ENCODE data around the gene FAM184B.

The FAM184B gene

DNA sequence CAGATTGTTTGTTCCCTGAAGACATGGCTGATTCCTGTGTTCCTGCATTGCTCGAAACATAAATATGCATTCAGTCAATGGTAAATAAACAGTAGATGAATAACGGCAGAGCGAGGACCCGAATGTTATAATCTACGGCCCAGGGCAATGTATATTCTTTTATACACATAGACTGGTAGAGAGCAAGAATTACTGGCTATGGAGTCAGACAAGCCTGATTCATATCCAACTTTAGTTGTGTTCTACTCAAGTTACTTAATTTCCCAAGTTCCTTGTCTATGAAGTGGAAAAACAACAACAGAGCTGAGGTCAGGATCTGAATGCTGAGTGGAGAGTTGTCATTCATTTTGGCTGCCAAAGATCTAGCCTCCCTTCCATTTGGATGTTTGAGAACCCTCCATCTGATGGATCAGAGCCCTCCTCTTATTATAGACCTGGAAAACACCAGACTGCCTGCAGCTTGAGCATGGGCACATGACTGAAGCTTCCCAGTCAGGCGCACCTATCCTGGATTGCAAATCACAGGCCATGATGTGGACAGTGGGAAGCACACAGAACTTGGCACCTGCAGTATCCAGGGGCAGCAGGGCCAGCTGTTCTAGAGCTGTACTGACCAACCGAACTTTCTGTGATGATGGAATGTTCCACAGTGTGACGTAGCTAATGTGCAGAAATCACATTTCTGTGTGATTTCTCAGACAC lies 80.1 kb downstream of the FAM184B start:
- Histone ChIP-seq H4K20me1 (ENCODE audit: insufficient read depth, low read length) (no peaks in the 10 kb centered on the region), H3F3A (ENCODE audit: insufficient read depth, low read length) (no peaks in the 10 kb centered on the region), H3K27ac (ENCODE audit: low read length) (no peak overlapping the region), H3K4me3 (ENCODE audit: low read length) (no peak overlapping the region), H3K4me1 (ENCODE audit: low read length) (no peaks in the 10 kb centered on the region), H3K36me3 (replicated peaks; ENCODE audit: insufficient read depth, low read length) (no peaks in the 10 kb centered on the region), H3K79me2 (ENCODE audit: low read length) (no peaks in the 10 kb centered on the region), H3K27me3 (replicated peaks; ENCODE audit: insufficient read depth, low read length) (no peaks in the 10 kb centered on the region), H3K4me2 (ENCODE audit: low read depth, low read length) (no peak overlapping the region), H3K9ac (ENCODE audit: low read length) (no peak overlapping the region), H3K9me3 (replicated peaks; ENCODE audit: insufficient read depth, low read length) (no peaks in the 10 kb centered on the region), H2AFZ (ENCODE audit: low read length) (no peak overlapping the region), H3K9me2 (replicated peaks; ENCODE audit: insufficient read depth, low read length) (no peaks in the 10 kb centered on the region)
- TF ChIP-seq EZH2phosphoT487 (IDR thresholded peaks at IDR 0.05; ENCODE audit: low read length) (no peak), EZH2 (optimal IDR thresholded peaks at IDR 0.05; ENCODE audit: low read depth, low read length) (no peak)
- TF ChIP-seq, protein P1, sequence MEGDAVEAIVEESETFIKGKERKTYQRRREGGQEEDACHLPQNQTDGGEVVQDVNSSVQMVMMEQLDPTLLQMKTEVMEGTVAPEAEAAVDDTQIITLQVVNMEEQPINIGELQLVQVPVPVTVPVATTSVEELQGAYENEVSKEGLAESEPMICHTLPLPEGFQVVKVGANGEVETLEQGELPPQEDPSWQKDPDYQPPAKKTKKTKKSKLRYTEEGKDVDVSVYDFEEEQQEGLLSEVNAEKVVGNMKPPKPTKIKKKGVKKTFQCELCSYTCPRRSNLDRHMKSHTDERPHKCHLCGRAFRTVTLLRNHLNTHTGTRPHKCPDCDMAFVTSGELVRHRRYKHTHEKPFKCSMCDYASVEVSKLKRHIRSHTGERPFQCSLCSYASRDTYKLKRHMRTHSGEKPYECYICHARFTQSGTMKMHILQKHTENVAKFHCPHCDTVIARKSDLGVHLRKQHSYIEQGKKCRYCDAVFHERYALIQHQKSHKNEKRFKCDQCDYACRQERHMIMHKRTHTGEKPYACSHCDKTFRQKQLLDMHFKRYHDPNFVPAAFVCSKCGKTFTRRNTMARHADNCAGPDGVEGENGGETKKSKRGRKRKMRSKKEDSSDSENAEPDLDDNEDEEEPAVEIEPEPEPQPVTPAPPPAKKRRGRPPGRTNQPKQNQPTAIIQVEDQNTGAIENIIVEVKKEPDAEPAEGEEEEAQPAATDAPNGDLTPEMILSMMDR (IDR thresholded peaks at IDR 0.05; ENCODE audit: low read length): no peak
- DNase-seq: no peak

DNA sequence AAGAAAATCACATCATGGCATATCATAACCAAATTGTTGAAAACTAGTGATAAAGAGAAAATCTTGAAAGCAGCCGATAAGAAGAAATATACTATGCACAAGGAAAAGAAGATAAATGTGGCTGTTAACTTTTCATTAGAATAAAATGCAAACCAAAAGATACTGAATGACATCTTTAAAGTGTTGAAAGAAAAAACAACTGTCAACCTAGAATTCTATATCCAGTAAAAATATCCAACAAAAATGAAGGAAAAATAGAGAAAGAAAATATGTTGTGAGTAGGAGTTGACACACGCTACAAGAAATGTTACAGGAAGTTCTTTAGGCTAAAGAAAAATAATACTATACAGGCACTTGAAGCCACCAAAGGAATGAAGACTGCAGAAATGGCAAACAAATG lies 82.0 kb downstream of the FAM184B start:
- Histone ChIP-seq H4K20me1 (ENCODE audit: insufficient read depth, low read length) (no peaks in the 10 kb centered on the region), H3K4me3 (ENCODE audit: low read length) (no peak overlapping the region), H3K36me3 (replicated peaks; ENCODE audit: insufficient read depth, low read length) (no peaks in the 10 kb centered on the region), H3K27ac (ENCODE audit: low read length) (no peak overlapping the region), H3K9ac (ENCODE audit: low read length) (no peak overlapping the region), H3K9me3 (replicated peaks; ENCODE audit: insufficient read depth, low read length) (no peaks in the 10 kb centered on the region), H3F3A (ENCODE audit: insufficient read depth, low read length) (no peaks in the 10 kb centered on the region), H3K27me3 (replicated peaks; ENCODE audit: insufficient read depth, low read length) (no peaks in the 10 kb centered on the region), H3K4me2 (ENCODE audit: low read depth, low read length) (no peak overlapping the region), H3K79me2 (ENCODE audit: low read length) (no peaks in the 10 kb centered on the region), H2AFZ (ENCODE audit: low read length) (no peak overlapping the region), H3K4me1 (ENCODE audit: low read length) (no peaks in the 10 kb centered on the region), H3K9me2 (replicated peaks; ENCODE audit: insufficient read depth, low read length) (no peaks in the 10 kb centered on the region)
- no peak for TF ChIP-seq EZH2phosphoT487 (IDR thresholded peaks at IDR 0.05; ENCODE audit: low read length)
- TF ChIP-seq EZH2 (optimal IDR thresholded peaks at IDR 0.05; ENCODE audit: low read depth, low read length): no peak
- TF ChIP-seq, protein P1 (IDR thresholded peaks at IDR 0.05; ENCODE audit: low read length): no peak
- DNase-seq: no peak

DNA sequence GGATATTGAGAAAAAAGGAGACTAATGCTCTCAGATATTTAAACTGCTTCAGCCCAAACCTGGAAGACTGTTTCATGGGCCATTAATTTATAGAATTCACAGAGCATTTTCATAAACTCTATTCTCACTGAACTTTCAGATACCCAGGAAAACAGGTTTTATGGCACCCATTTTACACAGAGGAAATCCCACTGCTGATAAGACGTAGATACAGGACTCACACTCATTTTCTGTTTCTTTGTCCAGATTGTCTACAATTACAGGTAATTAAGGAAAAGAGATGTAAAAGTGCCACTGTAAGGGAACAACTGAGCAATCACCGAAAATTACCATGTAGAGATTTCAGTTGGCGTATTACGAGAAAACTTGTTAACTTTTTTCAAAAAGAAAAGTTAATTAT lies 83.3 kb downstream of the FAM184B start:
- DNase-seq: no peak
- Histone ChIP-seq H3K27ac (ENCODE audit: low read length) (no peak overlapping the region), H3K4me3 (ENCODE audit: low read length) (no peak overlapping the region), H3K9ac (ENCODE audit: low read length) (no peak overlapping the region), H3K36me3 (replicated peaks; ENCODE audit: insufficient read depth, low read length) (no peaks in the 10 kb centered on the region), H3K9me3 (replicated peaks; ENCODE audit: insufficient read depth, low read length) (no peaks in the 10 kb centered on the region), H3K4me2 (ENCODE audit: low read depth, low read length) (no peak overlapping the region), H3K27me3 (replicated peaks; ENCODE audit: insufficient read depth, low read length) (no peaks in the 10 kb centered on the region), H3K9me2 (replicated peaks; ENCODE audit: insufficient read depth, low read length) (no peaks in the 10 kb centered on the region), H4K20me1 (ENCODE audit: insufficient read depth, low read length) (no peaks in the 10 kb centered on the region), H3F3A (ENCODE audit: insufficient read depth, low read length) (no peaks in the 10 kb centered on the region), H2AFZ (ENCODE audit: low read length) (no peak overlapping the region), H3K4me1 (ENCODE audit: low read length) (no peaks in the 10 kb centered on the region), H3K79me2 (ENCODE audit: low read length) (no peaks in the 10 kb centered on the region)
- TF ChIP-seq EZH2phosphoT487 (IDR thresholded peaks at IDR 0.05; ENCODE audit: low read length) (no peak), EZH2 (optimal IDR thresholded peaks at IDR 0.05; ENCODE audit: low read depth, low read length) (no peak)

DNA sequence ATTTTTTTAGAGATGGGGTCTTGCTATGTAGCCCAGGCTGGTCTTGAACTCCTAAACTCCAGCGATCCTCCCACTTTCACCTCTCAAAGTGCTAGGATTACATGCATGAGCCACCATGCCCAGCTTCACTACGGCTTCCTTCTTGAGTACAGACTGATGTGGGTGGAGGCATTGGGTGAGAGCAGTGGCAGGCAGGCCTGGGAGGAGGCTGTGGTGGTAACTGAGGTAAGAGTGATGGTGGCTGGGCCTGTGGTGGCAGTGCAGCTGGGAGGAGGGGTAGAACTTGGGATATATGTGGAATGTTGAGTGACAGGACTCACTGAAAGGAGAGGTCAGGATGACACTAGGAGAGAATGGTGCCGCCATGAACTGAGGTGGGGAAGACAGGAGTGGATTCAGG lies 86.1 kb downstream of the FAM184B start:
- TF ChIP-seq EZH2phosphoT487 (IDR thresholded peaks at IDR 0.05; ENCODE audit: low read length) (no peak), EZH2 (optimal IDR thresholded peaks at IDR 0.05; ENCODE audit: low read depth, low read length) (no peak)
- TF ChIP-seq, protein P1 (IDR thresholded peaks at IDR 0.05; ENCODE audit: low read length): no peak
- Histone ChIP-seq H3F3A (ENCODE audit: insufficient read depth, low read length) (no peaks in the 10 kb centered on the region), H2AFZ (ENCODE audit: low read length) (no peak overlapping the region), H3K4me1 (ENCODE audit: low read length) (no peaks in the 10 kb centered on the region), H3K27me3 (replicated peaks; ENCODE audit: insufficient read depth, low read length) (no peaks in the 10 kb centered on the region), H3K36me3 (replicated peaks; ENCODE audit: insufficient read depth, low read length) (no peaks in the 10 kb centered on the region), H3K27ac (ENCODE audit: low read length) (no peak overlapping the region), H3K4me2 (ENCODE audit: low read depth, low read length) (no peak overlapping the region), H4K20me1 (ENCODE audit: insufficient read depth, low read length) (no peaks in the 10 kb centered on the region), H3K79me2 (ENCODE audit: low read length) (no peaks in the 10 kb centered on the region), H3K4me3 (ENCODE audit: low read length) (no peak overlapping the region), H3K9ac (ENCODE audit: low read length) (no peak overlapping the region), H3K9me3 (replicated peaks; ENCODE audit: insufficient read depth, low read length) (no peaks in the 10 kb centered on the region), H3K9me2 (replicated peaks; ENCODE audit: insufficient read depth, low read length) (no peaks in the 10 kb centered on the region)
- DNase-seq: no peak
